ENCODE results near the gene INPPL1.

INPPL1 gene

DNA sequence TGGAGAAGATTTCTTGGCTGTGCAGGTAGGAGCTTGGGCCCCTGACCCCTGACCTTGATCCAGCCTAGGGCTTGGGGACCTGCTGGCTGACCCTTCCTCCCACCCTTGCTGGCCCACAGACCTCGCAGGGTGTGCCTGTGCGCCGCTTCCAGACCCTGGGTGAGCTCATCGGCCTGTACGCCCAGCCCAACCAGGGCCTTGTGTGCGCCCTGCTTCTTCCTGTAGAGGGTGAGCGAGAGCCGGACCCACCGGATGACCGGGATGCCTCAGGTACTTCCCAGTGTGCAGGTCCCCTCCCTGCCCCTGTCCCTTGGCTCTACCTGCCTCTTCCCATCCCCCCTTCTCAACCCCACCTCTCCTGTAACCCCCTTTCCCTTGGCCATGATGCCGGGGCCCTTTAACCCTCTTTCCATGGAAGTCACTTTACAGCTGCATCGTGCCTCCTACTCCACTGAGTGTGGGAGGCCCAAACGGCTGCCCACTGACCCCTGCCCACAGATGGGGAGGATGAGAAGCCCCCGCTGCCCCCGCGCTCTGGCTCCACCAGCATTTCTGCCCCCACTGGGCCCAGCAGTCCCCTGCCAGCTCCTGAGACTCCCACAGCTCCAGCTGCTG is 3.8 kb downstream of the INPPL1 start:
- H3K27ac ChIP-seq (replicated peaks), result no peak overlapping the region
- no peak for TF ChIP-seq GABPA (IDR thresholded peaks at IDR 0.05; ENCODE audit: low read depth)
- TF ChIP-seq SPI1 (IDR thresholded peaks at IDR 0.05; ENCODE audit: borderline replicate concordance, low read depth), result no peak
- TF ChIP-seq, protein P1, sequence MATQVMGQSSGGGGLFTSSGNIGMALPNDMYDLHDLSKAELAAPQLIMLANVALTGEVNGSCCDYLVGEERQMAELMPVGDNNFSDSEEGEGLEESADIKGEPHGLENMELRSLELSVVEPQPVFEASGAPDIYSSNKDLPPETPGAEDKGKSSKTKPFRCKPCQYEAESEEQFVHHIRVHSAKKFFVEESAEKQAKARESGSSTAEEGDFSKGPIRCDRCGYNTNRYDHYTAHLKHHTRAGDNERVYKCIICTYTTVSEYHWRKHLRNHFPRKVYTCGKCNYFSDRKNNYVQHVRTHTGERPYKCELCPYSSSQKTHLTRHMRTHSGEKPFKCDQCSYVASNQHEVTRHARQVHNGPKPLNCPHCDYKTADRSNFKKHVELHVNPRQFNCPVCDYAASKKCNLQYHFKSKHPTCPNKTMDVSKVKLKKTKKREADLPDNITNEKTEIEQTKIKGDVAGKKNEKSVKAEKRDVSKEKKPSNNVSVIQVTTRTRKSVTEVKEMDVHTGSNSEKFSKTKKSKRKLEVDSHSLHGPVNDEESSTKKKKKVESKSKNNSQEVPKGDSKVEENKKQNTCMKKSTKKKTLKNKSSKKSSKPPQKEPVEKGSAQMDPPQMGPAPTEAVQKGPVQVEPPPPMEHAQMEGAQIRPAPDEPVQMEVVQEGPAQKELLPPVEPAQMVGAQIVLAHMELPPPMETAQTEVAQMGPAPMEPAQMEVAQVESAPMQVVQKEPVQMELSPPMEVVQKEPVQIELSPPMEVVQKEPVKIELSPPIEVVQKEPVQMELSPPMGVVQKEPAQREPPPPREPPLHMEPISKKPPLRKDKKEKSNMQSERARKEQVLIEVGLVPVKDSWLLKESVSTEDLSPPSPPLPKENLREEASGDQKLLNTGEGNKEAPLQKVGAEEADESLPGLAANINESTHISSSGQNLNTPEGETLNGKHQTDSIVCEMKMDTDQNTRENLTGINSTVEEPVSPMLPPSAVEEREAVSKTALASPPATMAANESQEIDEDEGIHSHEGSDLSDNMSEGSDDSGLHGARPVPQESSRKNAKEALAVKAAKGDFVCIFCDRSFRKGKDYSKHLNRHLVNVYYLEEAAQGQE (IDR thresholded peaks at IDR 0.05; ENCODE audit: insufficient replicate concordance, low read depth), result no peak
- TF ChIP-seq, protein P2, sequence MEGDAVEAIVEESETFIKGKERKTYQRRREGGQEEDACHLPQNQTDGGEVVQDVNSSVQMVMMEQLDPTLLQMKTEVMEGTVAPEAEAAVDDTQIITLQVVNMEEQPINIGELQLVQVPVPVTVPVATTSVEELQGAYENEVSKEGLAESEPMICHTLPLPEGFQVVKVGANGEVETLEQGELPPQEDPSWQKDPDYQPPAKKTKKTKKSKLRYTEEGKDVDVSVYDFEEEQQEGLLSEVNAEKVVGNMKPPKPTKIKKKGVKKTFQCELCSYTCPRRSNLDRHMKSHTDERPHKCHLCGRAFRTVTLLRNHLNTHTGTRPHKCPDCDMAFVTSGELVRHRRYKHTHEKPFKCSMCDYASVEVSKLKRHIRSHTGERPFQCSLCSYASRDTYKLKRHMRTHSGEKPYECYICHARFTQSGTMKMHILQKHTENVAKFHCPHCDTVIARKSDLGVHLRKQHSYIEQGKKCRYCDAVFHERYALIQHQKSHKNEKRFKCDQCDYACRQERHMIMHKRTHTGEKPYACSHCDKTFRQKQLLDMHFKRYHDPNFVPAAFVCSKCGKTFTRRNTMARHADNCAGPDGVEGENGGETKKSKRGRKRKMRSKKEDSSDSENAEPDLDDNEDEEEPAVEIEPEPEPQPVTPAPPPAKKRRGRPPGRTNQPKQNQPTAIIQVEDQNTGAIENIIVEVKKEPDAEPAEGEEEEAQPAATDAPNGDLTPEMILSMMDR (IDR thresholded peaks at IDR 0.05; ENCODE audit: insufficient read depth, low read length), result no peak
- TF ChIP-seq POLR2AphosphoS5 (IDR thresholded peaks at IDR 0.05; ENCODE audit: low read depth), result no peak

GRCh38 chr11:72228844-72229231 is 4.3 kb downstream of the INPPL1 start:
- TF ChIP-seq GABPA (IDR thresholded peaks at IDR 0.05; ENCODE audit: low read depth) (no peak), POLR2AphosphoS5 (IDR thresholded peaks at IDR 0.05; ENCODE audit: low read depth) (no peak), SPI1 (IDR thresholded peaks at IDR 0.05; ENCODE audit: borderline replicate concordance, low read depth) (no peak)
- TF ChIP-seq, protein P2 (IDR thresholded peaks at IDR 0.05; ENCODE audit: insufficient read depth, low read length), result no peak
- TF ChIP-seq, protein P1 (IDR thresholded peaks at IDR 0.05; ENCODE audit: insufficient replicate concordance, low read depth), result no peak
- DNase-seq (ENCODE audit: low read depth in 1 of 2, low spot score in 1 of 2), result no peak
- Histone ChIP-seq H3K4me3 (replicated peaks; ENCODE audit: insufficient read depth, low read length) (no peak overlapping the region), H3K27ac (replicated peaks) (no peak overlapping the region), H3K27me3 (ENCODE audit: insufficient read depth, poor library complexity, severe bottlenecking) (no peaks in the 10 kb centered on the region)

More for the DNA sequence above, 3.8 kb downstream of the INPPL1 start:
- Histone ChIP-seq H3K4me3 (replicated peaks; ENCODE audit: insufficient read depth, low read length) (no peak overlapping the region), H3K27me3 (ENCODE audit: insufficient read depth, poor library complexity, severe bottlenecking) (no peaks in the 10 kb centered on the region)
- no peak for DNase-seq (ENCODE audit: low read depth in 1 of 2, low spot score in 1 of 2)

GRCh38 chr11:72229336-72229924 is 4.9 kb downstream of the INPPL1 start:
- H3K27me3 ChIP-seq (ENCODE audit: insufficient read depth, poor library complexity, severe bottlenecking), result no peaks in the 10 kb centered on the region
- H3K4me3 ChIP-seq (replicated peaks; ENCODE audit: insufficient read depth, low read length), result no peak overlapping the region
- no peak overlapping the region for H3K27ac ChIP-seq (replicated peaks)
- DNase-seq (ENCODE audit: low read depth in 1 of 2, low spot score in 1 of 2), result no peak
- TF ChIP-seq POLR2AphosphoS5 (IDR thresholded peaks at IDR 0.05; ENCODE audit: low read depth), result no peak
- TF ChIP-seq, protein P1 (IDR thresholded peaks at IDR 0.05; ENCODE audit: insufficient replicate concordance, low read depth), result no peak
- no peak for TF ChIP-seq GABPA (IDR thresholded peaks at IDR 0.05; ENCODE audit: low read depth)
